Measurements from ENCODE around the gene PABPC1L.
A peak's percentile ranks its signal among the peaks of the same experiment; 100 is the strongest.

PABPC1L gene

GRCh38 chr20:44883214-44883902, 26.5 kb upstream of the PABPC1L start:
- no peak for TF ChIP-seq CTCF (IDR thresholded peaks at IDR 0.05; ENCODE audit: borderline replicate concordance, insufficient read depth, low read depth, low read length)
- H3K4me3 ChIP-seq (ENCODE audit: low read depth, low read length): no peak overlapping the region

GRCh38 chr20:44884907-44885391, 24.9 kb upstream of the PABPC1L start:
- no peak for TF ChIP-seq CTCF (IDR thresholded peaks at IDR 0.05; ENCODE audit: borderline replicate concordance, insufficient read depth, low read depth, low read length)
- peak overlapping the region; percentile 54 for H3K4me3 ChIP-seq (ENCODE audit: low read depth, low read length)

GRCh38 chr20:44885392-44886265, 24.2 kb upstream of the PABPC1L start, which contains the start of gene YWHAB:
TSS of gene YWHAB (plus strand) at chr20:44885705. CDS start at chr20:44901534, 15,829 bp downstream.
- TF ChIP-seq CTCF (IDR thresholded peaks at IDR 0.05; ENCODE audit: borderline replicate concordance, insufficient read depth, low read depth, low read length): 0 out of 2 replicates have a peak, but pooled peaks have one; percentile 16
- peak within 1 kb of the TSS; percentile 85 for H3K4me3 ChIP-seq (ENCODE audit: low read depth, low read length)

GRCh38 chr20:44886266-44886651, 23.6 kb upstream of the PABPC1L start:
- no peak for TF ChIP-seq CTCF (IDR thresholded peaks at IDR 0.05; ENCODE audit: borderline replicate concordance, insufficient read depth, low read depth, low read length)
- peak overlapping the region; percentile 85 for H3K4me3 ChIP-seq (ENCODE audit: low read depth, low read length)

- TF ChIP-seq CTCF (IDR thresholded peaks at IDR 0.05; ENCODE audit: borderline replicate concordance, insufficient read depth, low read depth, low read length): no peak
Observed at GRCh38 chr20:44886828-44887227, 23.0 kb upstream of the PABPC1L start.

GRCh38 chr20:44887466-44887865, 22.4 kb upstream of the PABPC1L start:
- peak overlapping the region; percentile 17 for H3K4me3 ChIP-seq (ENCODE audit: low read depth, low read length)
- TF ChIP-seq CTCF (IDR thresholded peaks at IDR 0.05; ENCODE audit: borderline replicate concordance, insufficient read depth, low read depth, low read length): no peak

More at GRCh38 chr20:44886828-44887227, 23.0 kb upstream of the PABPC1L start:
- peak overlapping the region; percentile 85 for H3K4me3 ChIP-seq (ENCODE audit: low read depth, low read length)
